H1 (cell line): ENCODE results near the gene SPTBN5. TPM values are rescaled to one million over a fixed set of nuclear protein-coding genes. Genes with fewer than 3 reads are reported as not detected.

Experiments used
- CTCF ChIA-PET: fragments of 300-600 bp; sonication (Branson Sonifier 250); formaldehyde crosslinking; loops from one replicate; lab custom pipeline; 2021; ENCODE audit not compliant: partially characterized antibody; lab: Charles Lee
- POLR2A ChIA-PET: fragments of 300-600 bp; sonication (Branson Sonifier 250); formaldehyde crosslinking; loops from one replicate; lab custom pipeline; 2021; ENCODE audit warnings: inconsistent platforms; ENCODE audit not compliant: partially characterized antibody; lab: Charles Lee
- DNase-seq, 2 experiments: peaks; one replicate each; pipeline versions ENCODE4 v3.0.0 to v3.0.0-alpha.2; 2010 to 2022; ENCODE audit warnings: low spot score in 2 of 2, low read depth in 1 of 2, mixed read lengths in 1 of 2
- FAIRE-seq: peaks from 2 replicates; lab custom pipeline; 2011; peaks lifted over from hg19 to GRCh38; lab: Jason Lieb, UNC
- H2AFZ ChIP-seq: 2 replicates; pipeline ENCODE4 v1.8.1; 2012; ENCODE audit warnings: low read length, inconsistent platforms
- H2AK5ac ChIP-seq: 2 replicates; pipeline ENCODE4 v1.6.1; 2013; ENCODE audit warnings: low read depth, low read length
- H2BK120ac ChIP-seq: replicated peaks from 2 replicates; pipeline ENCODE3; 2013; ENCODE audit warnings: low read depth, low read length, inconsistent platforms
- H2BK12ac ChIP-seq: 2 replicates; pipeline ENCODE4 v1.6.1; 2013; ENCODE audit warnings: low read depth, low read length
- H2BK15ac ChIP-seq: 2 replicates; pipeline ENCODE4 v1.6.1; 2013; ENCODE audit warnings: low read length
- H2BK20ac ChIP-seq: 2 replicates; pipeline ENCODE4 v1.6.1; 2013; ENCODE audit warnings: low read length
- H2BK5ac ChIP-seq: 2 replicates; pipeline ENCODE4 v1.6.1; 2013; ENCODE audit warnings: low read depth, low read length
- H3K14ac ChIP-seq: 2 replicates; pipeline ENCODE4 v1.6.1; 2013; ENCODE audit warnings: inconsistent platforms; ENCODE audit not compliant: insufficient read length
- H3K18ac ChIP-seq: 2 replicates; pipeline ENCODE4 v1.6.1; 2013; ENCODE audit warnings: low read length; ENCODE audit errors: extremely low read depth
- H3K23ac ChIP-seq: 2 replicates; pipeline ENCODE4 v1.6.1; 2013; ENCODE audit warnings: inconsistent platforms; ENCODE audit not compliant: insufficient read length
- H3K23me2 ChIP-seq: 2 replicates; pipeline ENCODE4 v1.6.1; 2013; ENCODE audit warnings: low read depth, low read length
- H3K27ac ChIP-seq: 2 replicates; pipeline ENCODE4 v1.6.1; 2011; ENCODE audit warnings: low read depth, low read length, inconsistent platforms
- H3K27me3 ChIP-seq, 4 experiments: replicated peaks in 1 of 4; 1 replicate in 1 of 4; 2 replicates in 3 of 4; pipeline versions ENCODE4 v1.6.1 to v1.8.1; 2011 to 2013; ENCODE audit warnings: low read length in 3 of 4, mild to moderate bottlenecking in 3 of 4, inconsistent platforms in 2 of 4, mixed read lengths in 2 of 4, moderate library complexity in 1 of 4; ENCODE audit not compliant: control insufficient read depth in 3 of 4, insufficient read depth in 3 of 4; ENCODE audit errors: extremely low read depth in 1 of 4
- H3K36me3 ChIP-seq, 4 experiments: 2 replicates each; pipeline versions ENCODE4 v1.6.1 to v1.8.1; 2011 to 2013; ENCODE audit warnings: mild to moderate bottlenecking in 4 of 4, low read length in 3 of 4, moderate library complexity in 2 of 4, control low read depth in 1 of 4, inconsistent platforms in 1 of 4; ENCODE audit not compliant: insufficient read depth in 4 of 4, control insufficient read depth in 2 of 4
- H3K4ac ChIP-seq: replicated peaks from 2 replicates; pipeline ENCODE3; 2013; ENCODE audit warnings: low read length, low read depth, mixed read lengths, inconsistent platforms; ENCODE audit not compliant: insufficient read length
- H3K4me1 ChIP-seq, 4 experiments: replicated peaks in 1 of 4; 1 replicate in 1 of 4; 2 replicates in 3 of 4; pipeline versions ENCODE4 v1.6.1 to v1.8.1; 2011 to 2013; ENCODE audit warnings: low read length in 3 of 4, inconsistent platforms in 2 of 4, mixed read lengths in 1 of 4; ENCODE audit not compliant: insufficient read depth in 4 of 4, control insufficient read depth in 3 of 4
- H3K4me2 ChIP-seq, 2 experiments: 2 replicates each; pipeline versions ENCODE4 v1.6.1 to v1.8.1; 2011 to 2013; ENCODE audit warnings: low read depth in 2 of 2, low read length in 2 of 2, control low read depth in 1 of 2, inconsistent platforms in 1 of 2, mild to moderate bottlenecking in 1 of 2; ENCODE audit not compliant: insufficient read depth in 1 of 2
- H3K4me3 ChIP-seq, 4 experiments: fragments of 200-600, 300-600 bp in 1 of 4; sonication (generic), shearing (Covaris generic), sonication (Bioruptor Twin) in 1 of 4; 2 replicates each; pipeline versions ENCODE4 v1.5.1 to v1.8.1; 2011 to 2016; ENCODE audit warnings: low read length in 4 of 4, low read depth in 3 of 4, control low read depth in 2 of 4, inconsistent platforms in 2 of 4, mild to moderate bottlenecking in 2 of 4, mixed read lengths in 1 of 4, moderate library complexity in 1 of 4; ENCODE audit not compliant: insufficient read depth in 2 of 4; ENCODE audit errors: extremely low read depth in 1 of 4
- H3K56ac ChIP-seq: replicated peaks from 2 replicates; pipeline ENCODE3; 2013; ENCODE audit warnings: low read depth, mild to moderate bottlenecking, mixed read lengths, low read length, inconsistent platforms; ENCODE audit not compliant: insufficient read length
- H3K79me1 ChIP-seq: 2 replicates; pipeline ENCODE4 v1.6.1; 2013; ENCODE audit warnings: low read depth, low read length, control low read depth
- H3K79me2 ChIP-seq, 2 experiments: 2 replicates each; pipeline versions ENCODE4 v1.6.1 to v1.8.1; 2012 to 2013; ENCODE audit warnings: low read length in 2 of 2, mild to moderate bottlenecking in 2 of 2, inconsistent platforms in 1 of 2; ENCODE audit not compliant: insufficient read depth in 2 of 2, control insufficient read depth in 1 of 2
- H3K9ac ChIP-seq, 4 experiments: replicated peaks in 1 of 4; 1 replicate in 1 of 4; 2 replicates in 3 of 4; pipeline versions ENCODE4 v1.6.1 to v1.8.1; 2011 to 2013; ENCODE audit warnings: low read depth in 3 of 4, low read length in 3 of 4, control low read depth in 2 of 4, mild to moderate bottlenecking in 2 of 4, moderate library complexity in 2 of 4, inconsistent platforms in 1 of 4; ENCODE audit errors: extremely low read depth in 1 of 4
- H3K9me3 ChIP-seq, 2 experiments: 2 replicates each; pipeline versions ENCODE4 v1.6.1 to v1.8.1; 2012 to 2013; ENCODE audit warnings: mild to moderate bottlenecking in 2 of 2, moderate library complexity in 2 of 2, control low read depth in 1 of 2, inconsistent platforms in 1 of 2, low read depth in 1 of 2, low read length in 1 of 2, mixed read lengths in 1 of 2; ENCODE audit not compliant: insufficient read depth in 2 of 2
- H4K20me1 ChIP-seq, 2 experiments: replicated peaks in 1 of 2; 2 replicates each; pipeline versions ENCODE3 to v1.8.1; 2011 to 2013; ENCODE audit warnings: inconsistent platforms in 2 of 2, low read length in 2 of 2, mild to moderate bottlenecking in 1 of 2; ENCODE audit not compliant: insufficient read depth in 2 of 2, control insufficient read depth in 1 of 2
- H4K5ac ChIP-seq: 2 replicates; pipeline ENCODE4 v1.6.1; 2013; ENCODE audit warnings: low read length, low read depth, mixed read lengths, inconsistent platforms; ENCODE audit not compliant: insufficient read length
- H4K8ac ChIP-seq: 2 replicates; pipeline ENCODE4 v1.8.0; 2013; ENCODE audit warnings: mild to moderate bottlenecking, moderate library complexity, low read length, inconsistent platforms; ENCODE audit not compliant: insufficient read depth; ENCODE audit errors: extremely low read depth
- H4K91ac ChIP-seq: replicated peaks from 2 replicates; pipeline ENCODE3; 2013; ENCODE audit warnings: low read length, mixed read lengths, inconsistent platforms; ENCODE audit not compliant: insufficient read length
- BACH1 ChIP-seq: IDR thresholded peaks from 2 replicates; pipeline ENCODE4 v1.6.1; 2012; ENCODE audit warnings: low read length, improper control_type of control experiment
- BCL11A ChIP-seq, 2 experiments: IDR thresholded peaks; one replicate each; pipeline ENCODE4 v1.6.1; 2011; ENCODE audit warnings: low read depth in 2 of 2, low read length in 2 of 2, mild to moderate bottlenecking in 2 of 2
- HDAC6 ChIP-seq: IDR thresholded peaks from one replicate; pipeline ENCODE4 v1.7.1; 2012; ENCODE audit warnings: low read depth, mild to moderate bottlenecking, inconsistent platforms, low read length, moderate library complexity
- JUND ChIP-seq: IDR thresholded peaks from 2 replicates; pipeline ENCODE4 v1.6.1; 2011; ENCODE audit warnings: mild to moderate bottlenecking, improper control_type of control experiment, low read length
- KDM1A ChIP-seq: fragments of 200-600, 300-600 bp; sonication (generic); IDR thresholded peaks from 2 replicates; pipeline ENCODE4 v1.7.1; 2016; ENCODE audit warnings: mild to moderate bottlenecking, low read length, borderline replicate concordance
- MAX ChIP-seq: IDR thresholded peaks from 2 replicates; pipeline ENCODE4 v1.6.1; 2012; ENCODE audit warnings: inconsistent platforms
- POU5F1 ChIP-seq: IDR thresholded peaks from 2 replicates; pipeline ENCODE4 v1.6.1; 2011; ENCODE audit warnings: low read depth, mild to moderate bottlenecking, low read length, moderate library complexity
- SIN3A ChIP-seq, 2 experiments: IDR thresholded peaks in 1 of 2; conservative IDR thresholded peaks in 1 of 2; 2 replicates each; pipeline ENCODE4 v1.6.1; 2011 to 2012; ENCODE audit warnings: low read length in 2 of 2, improper control_type of control experiment in 1 of 2, low read depth in 1 of 2, mild to moderate bottlenecking in 1 of 2
- TAF1 ChIP-seq: IDR thresholded peaks from 2 replicates; pipeline ENCODE4 v1.6.1; 2011; ENCODE audit warnings: mild to moderate bottlenecking, low read depth, low read length
- TBP ChIP-seq: IDR thresholded peaks from 2 replicates; pipeline ENCODE4 v1.6.1; 2011; ENCODE audit warnings: low read depth, low read length, improper control_type of control experiment
- TCF12 ChIP-seq: IDR thresholded peaks from 2 replicates; pipeline ENCODE4 v1.6.1; 2011; ENCODE audit warnings: low read depth, mild to moderate bottlenecking, low read length
- WGBS, 2 experiments: shearing (Covaris generic) in 1 of 2; methylation state at CpG; one replicate each; pipeline versions ENCODE4 v1.1.6 to v1.1.7; 2013 to 2015; ENCODE audit warnings: low lambda C conversion rate in 2 of 2, mixed read lengths in 2 of 2, inconsistent platforms in 1 of 2, low coverage in 1 of 2, missing lambda C conversion rate in 1 of 2; ENCODE audit not compliant: insufficient replicate concordance in 2 of 2, insufficient coverage in 1 of 2, insufficient read length in 1 of 2; ENCODE audit errors: extremely low coverage in 1 of 2, missing lambda C conversion rate in 1 of 2; 5-methylcytosine and 5-hydroxymethylcytosine counted together
- polyA plus RNA-seq, 7 experiments: library from polyadenylated mRNA; depleted of rRNA in 3 of 7; stranded (reverse) in 5 of 7; unstranded in 2 of 7; fragments of >200 nt in 5 of 7; fragments of 200-250 nt in 2 of 7; gene quantifications; 1 replicate in 5 of 7; 2 replicates in 1 of 7; 4 replicates in 1 of 7; pipeline versions ENCODE4 v1.2.1 to v1.2.3, GENCODE V29; 2011 to 2013; ENCODE audit warnings: missing spikeins in 2 of 7, mixed read lengths in 2 of 7
- total RNA-seq: library from RNA; stranded (reverse); fragmentation: NEBNext Ultra II Directional; extraction: Animal tissue kit (Norgen Biotek cat#: 25700); gene quantifications from 2 replicates; pipeline ENCODE4 v1.2.1, GENCODE V29; 2021
- TF ChIP-seq, protein P1 (sequence below): IDR thresholded peaks from 2 replicates; pipeline ENCODE4 v1.6.1; 2011; ENCODE audit warnings: low read depth, mild to moderate bottlenecking, low read length; ENCODE audit not compliant: insufficient read depth

SPTBN5 gene
- total and polyA plus RNA-seq, 2 of the 8 experiments (the other 6 are each of a cell fraction or from before 2014, with no cell fraction given) = 0.32 to 0.84 TPM

GRCh38 chr15:41939986-41940385 lies 46.1 kb upstream of the SPTBN5 start:
- Histone ChIP-seq H3K4ac (no peak overlapping the region), H3K4me2 (no peak overlapping the region), H3K9ac (no peak overlapping the region), H2AFZ (no peak overlapping the region), H3K27me3 (no peaks in the 10 kb centered on the region), H3K14ac (no peak overlapping the region), H3K79me2 (no peaks in the 10 kb centered on the region; a peak in 1 of 4 replicates), H3K79me1 (peaks cover 2% of the 10 kb centered on the region), H3K18ac (no peak overlapping the region), H4K91ac (no peak overlapping the region), H3K4me3 (no peak overlapping the region), H3K9me3 (no peaks in the 10 kb centered on the region), H3K4me1 (peaks cover 0 to 7% (median 3%) of the 10 kb centered on the region in 4 experiments; a peak in 2 of 7 replicates), H3K27ac (no peak overlapping the region), H3K23ac (no peak overlapping the region), H3K56ac (no peak overlapping the region), H2BK120ac (no peak overlapping the region), H2BK12ac (no peak overlapping the region), H3K23me2 (no peaks in the 10 kb centered on the region), H2AK5ac (no peak overlapping the region), H4K8ac (no peak overlapping the region), H4K5ac (no peak overlapping the region), H2BK5ac (no peak overlapping the region), H4K20me1 (peaks cover under 1 to 6% of the 10 kb centered on the region in 2 experiments), H3K36me3 (peaks cover 2 to 10% (median 6%) of the 10 kb centered on the region in 4 experiments; a peak in 6 of 8 replicates), H2BK15ac (no peak overlapping the region), H2BK20ac (no peak overlapping the region)
- TF ChIP-seq TAF1 (no peak), HDAC6 (no peak), JUND (no peak), POU5F1 (no peak), TCF12 (no peak), MAX (no peak), TBP (no peak), BACH1 (no peak), BCL11A (IDR thresholded peaks at IDR 0.05; ENCODE audit: low read depth in 2 of 2, low read length in 2 of 2) (no peak), SIN3A (conservative IDR thresholded peaks at IDR 0.05 in 1 of 2, IDR thresholded peaks at IDR 0.05 in 1 of 2; ENCODE audit: low read depth in 1 of 2, low read length in 2 of 2) (no peak), KDM1A (no peak)
- TF ChIP-seq, protein P1, sequence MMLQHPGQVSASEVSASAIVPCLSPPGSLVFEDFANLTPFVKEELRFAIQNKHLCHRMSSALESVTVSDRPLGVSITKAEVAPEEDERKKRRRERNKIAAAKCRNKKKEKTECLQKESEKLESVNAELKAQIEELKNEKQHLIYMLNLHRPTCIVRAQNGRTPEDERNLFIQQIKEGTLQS = no peak
- CTCF ChIA-PET = interaction anchor here (0.6 to 3.2 kb wide), 8 partner anchors 11 to 73 kb away, joined by 3 to 7 read pairs (median 4); no protein-coding TSS in a partner anchor
- POLR2A ChIA-PET = interaction anchor here (1.1 kb wide), 1 partner anchor 9 kb away, joined by 3 read pairs; no protein-coding TSS in a partner anchor
- FAIRE-seq = no peak
- WGBS, 2 experiments = 92% methylated on average over 9 of the region's 9 CpGs; no CpG with 5 or more reads in 1 of the 2 experiments
- DNase-seq = no peak
